GM21825 (cell line): ENCODE measurements around the gene CHRNA7.
"Not testable (repeated sequence)": the region's sequence is repeated elsewhere in the genome, so short reads cannot be mapped to it uniquely, and the experiment has no call there.

Experiments used
- ATAC-seq: cut with Tn5 transposase; IDR thresholded peaks from one replicate; pipeline ENCODE4 v1.9.1; 2021; ENCODE audit warnings: mild to moderate bottlenecking, moderate library complexity; ENCODE audit not compliant: unreplicated experiment

CHRNA7 gene

DNA sequence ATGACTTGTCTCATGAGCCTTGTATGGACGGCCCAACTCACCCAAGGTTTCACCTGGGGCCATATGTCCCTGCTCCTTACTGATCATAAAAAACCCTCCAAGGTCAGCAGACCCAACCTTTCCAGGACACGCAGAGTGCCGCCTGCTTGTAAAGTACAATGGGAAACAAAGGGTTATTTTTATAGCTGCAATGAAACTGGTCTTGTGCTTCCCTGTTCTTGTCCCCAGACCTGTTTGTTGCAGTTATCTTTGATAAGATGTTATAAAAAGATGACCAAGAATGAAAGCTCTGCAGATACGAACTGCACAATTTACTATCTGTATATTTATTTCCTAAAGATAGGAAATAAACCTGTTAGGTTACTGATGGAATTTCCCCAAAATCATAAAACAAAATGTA is 136.0 kb downstream of the CHRNA7 start:
- ATAC-seq: not testable (repeated sequence)

DNA sequence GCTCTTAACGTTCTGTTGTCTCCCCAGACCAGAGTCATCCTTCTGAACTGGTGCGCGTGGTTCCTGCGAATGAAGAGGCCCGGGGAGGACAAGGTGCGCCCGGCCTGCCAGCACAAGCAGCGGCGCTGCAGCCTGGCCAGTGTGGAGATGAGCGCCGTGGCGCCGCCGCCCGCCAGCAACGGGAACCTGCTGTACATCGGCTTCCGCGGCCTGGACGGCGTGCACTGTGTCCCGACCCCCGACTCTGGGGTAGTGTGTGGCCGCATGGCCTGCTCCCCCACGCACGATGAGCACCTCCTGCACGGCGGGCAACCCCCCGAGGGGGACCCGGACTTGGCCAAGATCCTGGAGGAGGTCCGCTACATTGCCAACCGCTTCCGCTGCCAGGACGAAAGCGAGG is 137.6 kb downstream of the CHRNA7 start:
- not testable (repeated sequence) for ATAC-seq

DNA sequence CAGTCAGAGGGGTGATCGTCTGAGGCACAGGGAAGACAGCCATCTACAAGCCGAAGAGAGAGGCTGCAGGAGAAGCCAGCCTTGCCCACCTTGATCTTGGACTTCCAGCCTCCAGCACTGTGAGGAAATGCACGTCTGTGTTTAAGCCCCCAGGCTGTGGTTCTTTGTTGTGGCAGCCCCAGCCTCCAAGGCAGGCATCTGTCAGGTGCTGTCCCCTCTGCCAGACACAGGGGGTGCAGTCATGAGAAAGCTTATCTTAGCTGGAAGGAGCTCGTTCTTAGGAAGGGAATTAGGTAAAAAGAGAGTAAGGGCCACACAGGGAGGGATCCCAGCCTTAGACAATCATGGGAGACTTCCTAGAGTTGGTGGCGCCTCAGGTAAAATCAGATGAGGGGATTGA is 150.3 kb downstream of the CHRNA7 start:
- ATAC-seq: not testable (repeated sequence)

DNA sequence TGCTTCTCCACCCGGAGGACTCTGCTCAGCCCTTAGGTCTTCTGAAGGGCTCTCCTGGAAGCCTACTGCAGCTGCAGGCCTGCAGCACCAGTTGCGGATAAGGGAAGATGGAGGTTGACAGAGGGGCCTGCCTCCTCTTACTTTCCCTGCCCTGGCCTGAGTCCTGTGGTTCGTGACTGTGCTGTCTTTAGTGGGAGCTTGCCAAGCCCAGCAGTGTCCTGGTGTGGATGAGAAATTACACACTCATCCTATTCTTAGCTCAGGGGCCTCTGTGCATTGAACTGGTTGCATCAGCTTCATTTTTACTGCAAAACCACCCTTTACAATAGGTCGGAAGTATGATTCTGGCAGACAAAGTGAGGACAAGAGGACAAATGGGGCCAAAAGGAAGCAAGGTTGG is 163.5 kb downstream of the CHRNA7 start:
- not testable (repeated sequence) for ATAC-seq

DNA sequence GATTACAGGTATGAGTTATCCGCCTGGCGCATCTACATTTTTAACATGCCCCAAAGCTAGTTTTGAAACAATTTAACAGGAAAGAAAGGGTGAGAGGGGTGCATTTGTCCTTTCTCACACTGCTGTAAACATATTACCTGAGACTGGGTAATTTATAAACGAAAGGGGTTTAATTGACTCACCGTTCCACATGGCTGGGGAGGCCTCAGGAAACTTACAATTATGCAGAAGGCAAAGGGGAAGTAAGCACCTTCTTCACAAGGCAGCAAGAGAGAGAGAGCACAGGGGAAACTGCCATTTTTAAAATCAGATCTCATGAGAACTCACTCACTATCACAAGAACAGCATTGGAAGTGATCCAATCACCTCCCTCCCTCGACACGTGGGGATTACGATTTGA is 165.9 kb downstream of the CHRNA7 start:
- ATAC-seq: not testable (repeated sequence)

DNA sequence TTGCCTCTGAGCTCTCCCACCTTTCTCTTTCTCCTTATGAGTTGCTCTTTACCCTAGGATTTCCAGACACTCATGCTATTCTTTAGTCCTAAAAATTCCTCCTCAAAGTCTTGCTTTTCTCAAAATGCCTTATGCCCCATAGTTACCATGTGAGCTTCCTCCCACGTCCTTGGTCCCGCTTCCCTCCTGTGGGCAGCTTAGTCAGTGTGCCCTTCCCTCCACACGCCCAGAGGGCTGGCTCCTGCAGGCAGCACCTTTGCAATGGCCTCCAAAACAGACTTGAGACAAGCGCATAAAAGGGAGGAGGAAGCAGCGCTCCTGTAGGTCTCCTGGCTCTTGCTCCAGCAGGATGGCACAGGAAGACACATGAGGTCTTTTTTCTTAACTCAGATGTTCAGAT is 168.6 kb downstream of the CHRNA7 start:
- not testable (repeated sequence) for ATAC-seq

DNA sequence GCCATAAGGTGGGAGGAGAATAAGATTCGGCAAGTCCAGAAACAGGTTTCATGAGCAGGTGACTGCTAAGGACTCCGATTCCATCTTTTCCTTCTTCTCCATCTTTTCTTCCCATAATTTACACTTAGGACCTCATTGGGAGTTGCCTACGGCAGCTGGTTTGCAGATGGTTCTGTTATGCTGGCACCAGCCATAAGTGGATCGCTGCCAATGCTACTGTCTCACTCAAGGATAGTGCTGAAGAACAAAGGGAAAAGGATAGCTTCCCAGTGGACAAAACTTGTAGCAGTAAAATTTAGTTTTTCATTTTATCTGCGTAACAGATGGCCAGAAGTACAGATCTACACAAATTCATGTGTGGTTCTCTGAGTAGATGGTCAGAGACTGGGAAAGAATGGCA is 178.8 kb downstream of the CHRNA7 start:
- not testable (repeated sequence) for ATAC-seq

DNA sequence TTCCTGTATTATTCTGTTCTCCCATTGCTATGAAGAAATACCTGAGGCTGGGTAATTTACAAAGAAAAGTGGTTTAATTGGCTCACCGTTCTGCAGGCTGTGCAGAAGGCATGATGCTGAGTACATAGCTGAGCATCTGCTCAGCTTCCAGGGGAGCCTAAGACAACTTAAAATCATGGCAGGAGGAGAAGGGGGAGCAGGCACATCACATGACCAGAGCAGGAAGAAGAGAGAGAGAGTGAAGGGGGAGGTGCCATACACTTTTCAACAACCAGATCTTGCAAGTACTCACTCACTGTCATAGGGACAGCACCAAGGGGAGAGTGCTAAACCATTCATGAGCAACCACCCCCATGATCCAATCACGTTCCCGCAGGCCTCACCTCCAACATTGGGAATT is 188.4 kb downstream of the CHRNA7 start:
- ATAC-seq: no peak
